Measurements from ENCODE around the gene TMEM63C.

Gene TMEM63C, protein sequence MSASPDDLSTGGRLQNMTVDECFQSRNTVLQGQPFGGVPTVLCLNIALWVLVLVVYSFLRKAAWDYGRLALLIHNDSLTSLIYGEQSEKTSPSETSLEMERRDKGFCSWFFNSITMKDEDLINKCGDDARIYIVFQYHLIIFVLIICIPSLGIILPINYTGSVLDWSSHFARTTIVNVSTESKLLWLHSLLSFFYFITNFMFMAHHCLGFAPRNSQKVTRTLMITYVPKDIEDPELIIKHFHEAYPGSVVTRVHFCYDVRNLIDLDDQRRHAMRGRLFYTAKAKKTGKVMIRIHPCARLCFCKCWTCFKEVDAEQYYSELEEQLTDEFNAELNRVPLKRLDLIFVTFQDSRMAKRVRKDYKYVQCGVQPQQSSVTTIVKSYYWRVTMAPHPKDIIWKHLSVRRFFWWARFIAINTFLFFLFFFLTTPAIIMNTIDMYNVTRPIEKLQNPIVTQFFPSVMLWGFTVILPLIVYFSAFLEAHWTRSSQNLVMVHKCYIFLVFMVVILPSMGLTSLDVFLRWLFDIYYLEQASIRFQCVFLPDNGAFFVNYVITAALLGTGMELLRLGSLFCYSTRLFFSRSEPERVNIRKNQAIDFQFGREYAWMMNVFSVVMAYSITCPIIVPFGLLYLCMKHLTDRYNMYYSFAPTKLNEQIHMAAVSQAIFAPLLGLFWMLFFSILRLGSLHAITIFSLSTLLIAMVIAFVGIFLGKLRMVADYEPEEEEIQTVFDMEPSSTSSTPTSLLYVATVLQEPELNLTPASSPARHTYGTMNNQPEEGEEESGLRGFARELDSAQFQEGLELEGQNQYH

DNA sequence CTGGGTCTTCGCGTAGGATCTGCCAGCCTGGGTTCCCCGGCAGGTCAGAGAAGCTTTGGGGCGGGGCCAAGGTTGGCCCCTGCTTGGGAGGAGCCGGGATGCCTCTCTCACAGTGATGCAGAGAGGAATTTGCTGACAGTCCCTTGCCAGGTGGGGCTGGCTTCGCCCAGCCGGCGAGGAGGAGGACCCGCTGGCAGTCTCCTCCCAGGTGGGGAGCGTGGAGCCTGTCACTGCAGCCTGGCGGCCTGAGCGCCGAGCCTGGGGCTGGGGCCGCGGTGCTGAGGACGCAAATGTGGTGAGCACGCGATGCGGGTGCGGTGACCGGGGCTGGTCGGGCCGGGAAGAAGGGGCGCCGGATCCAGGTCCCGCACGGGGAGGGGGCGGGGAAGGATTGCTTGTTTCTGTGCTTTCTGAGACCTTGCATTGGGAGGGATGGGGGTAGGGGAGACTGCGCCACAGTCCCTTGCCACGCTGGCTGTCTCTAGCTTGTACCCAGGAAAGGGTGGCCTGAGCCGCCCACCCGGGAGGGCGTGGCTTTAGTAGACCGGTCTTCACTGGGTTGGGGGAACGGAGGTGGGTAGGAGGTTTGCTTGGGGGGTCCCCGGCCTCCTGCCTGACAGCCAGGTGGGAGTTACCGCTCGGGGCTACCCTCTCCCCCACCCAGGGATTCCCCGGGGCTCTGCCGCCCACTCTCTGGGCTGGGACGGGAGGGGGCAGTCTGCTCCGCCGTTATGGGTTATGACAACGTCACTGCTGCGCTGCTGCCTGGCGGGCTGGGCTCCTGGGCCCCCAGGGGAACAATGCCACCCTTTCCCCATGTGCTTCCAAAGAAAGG lies at the start of gene TMEM63C:
Gene TMEM63C, plus strand, starts transcription at position 196 of the 835 bp plus-strand sequence. CDS start 37,016 bp downstream, outside the sequence.
- TF ChIP-seq POLR2A (IDR thresholded peaks at IDR 0.05; ENCODE audit: low read depth, low read length) = no peak
- DNase-seq (ENCODE audit: insufficient read length, low spot score) = peak; percentile 63
- FAIRE-seq = no peak

DNA sequence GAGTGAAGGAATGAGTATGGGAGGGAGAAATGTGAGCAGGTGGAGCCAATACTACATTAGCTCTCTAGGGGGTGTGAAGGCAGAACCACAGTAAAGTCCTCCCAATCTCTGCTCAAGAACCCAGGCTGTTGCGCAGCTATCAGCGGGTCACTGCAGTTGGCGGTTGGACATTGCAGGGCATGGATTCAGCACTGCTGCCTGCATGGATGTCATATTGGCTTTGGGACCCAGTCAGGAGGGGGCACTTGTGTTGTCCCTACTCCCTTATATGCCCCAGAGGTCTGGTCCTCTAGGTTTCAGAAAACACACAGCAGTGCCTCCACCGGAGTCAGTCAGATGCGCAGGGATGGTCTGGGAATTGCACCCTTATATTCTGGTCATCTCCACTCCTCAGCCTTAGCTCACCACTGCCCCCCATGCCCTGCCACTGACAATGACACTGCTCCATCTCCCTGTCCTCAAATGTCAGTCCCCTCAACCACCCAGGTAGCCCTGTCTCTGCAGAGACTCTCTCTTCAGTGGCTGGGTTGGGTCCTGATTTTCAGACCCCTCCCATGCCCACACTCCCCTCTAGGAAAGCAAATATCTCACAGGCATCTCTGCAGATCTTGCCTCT lies 49.6 kb upstream of the TMEM63C start:
- DNase-seq (ENCODE audit: insufficient read length, low spot score) (no peak), FAIRE-seq (no peak)

DNA sequence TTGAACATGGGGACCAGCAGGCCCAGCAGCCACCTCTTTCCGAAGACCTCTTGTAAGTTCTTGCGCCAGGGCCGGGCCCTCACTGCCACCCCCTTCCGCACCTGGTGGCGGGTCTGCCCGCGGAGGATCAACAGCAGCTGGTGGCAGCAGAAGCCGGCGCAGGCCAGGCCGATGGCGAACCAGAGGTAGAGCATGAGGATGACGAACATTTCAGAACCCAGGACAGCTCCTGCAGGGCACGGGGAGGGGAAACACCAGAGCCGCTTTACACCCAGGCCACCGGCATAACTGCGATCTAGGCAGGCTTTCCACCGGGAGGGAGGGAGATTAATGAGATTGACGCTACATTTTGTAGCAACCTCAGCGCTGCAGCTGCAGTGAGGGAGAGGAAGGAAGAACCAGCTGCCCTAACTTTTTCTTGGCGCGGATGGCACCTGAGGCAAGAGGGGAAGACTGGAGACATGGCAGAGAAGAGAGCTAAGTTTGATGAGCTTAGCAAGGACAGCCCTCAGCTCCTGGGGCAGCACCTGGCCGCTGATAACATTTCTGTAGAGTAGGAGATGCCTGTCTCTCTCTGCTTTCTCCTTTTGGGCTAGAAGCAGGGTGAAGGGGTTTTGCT lies 47.8 kb upstream of the TMEM63C start:
- no peak for DNase-seq (ENCODE audit: insufficient read length, low spot score)
- FAIRE-seq = no peak
- TF ChIP-seq POLR2A (IDR thresholded peaks at IDR 0.05; ENCODE audit: low read depth, low read length) = no peak

More for the DNA sequence above, 49.6 kb upstream of the TMEM63C start:
- no peak for TF ChIP-seq POLR2A (IDR thresholded peaks at IDR 0.05; ENCODE audit: low read depth, low read length)

DNA sequence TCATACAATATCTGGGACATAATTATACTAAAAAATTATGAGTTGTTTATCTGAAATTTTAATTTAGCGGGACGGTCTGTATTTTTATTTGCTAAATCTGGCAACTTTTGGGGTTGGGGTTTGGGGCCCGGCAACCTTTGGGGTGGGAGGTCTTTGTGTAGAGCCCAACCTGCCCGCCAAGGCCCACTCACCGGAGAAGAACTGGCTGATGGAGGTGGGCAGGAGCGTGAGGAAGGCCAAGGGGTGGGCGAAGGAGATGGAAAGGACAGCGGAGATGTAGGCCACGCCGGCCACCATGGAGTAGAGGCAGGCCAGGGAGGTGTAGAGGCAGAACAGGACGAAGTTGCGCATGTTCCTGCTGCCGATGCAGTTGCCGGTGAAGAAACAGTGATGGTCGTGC lies 42.6 kb upstream of the TMEM63C start:
- no peak for DNase-seq (ENCODE audit: insufficient read length, low spot score)
- FAIRE-seq = no peak
- no peak for TF ChIP-seq POLR2A (IDR thresholded peaks at IDR 0.05; ENCODE audit: low read depth, low read length)

DNA sequence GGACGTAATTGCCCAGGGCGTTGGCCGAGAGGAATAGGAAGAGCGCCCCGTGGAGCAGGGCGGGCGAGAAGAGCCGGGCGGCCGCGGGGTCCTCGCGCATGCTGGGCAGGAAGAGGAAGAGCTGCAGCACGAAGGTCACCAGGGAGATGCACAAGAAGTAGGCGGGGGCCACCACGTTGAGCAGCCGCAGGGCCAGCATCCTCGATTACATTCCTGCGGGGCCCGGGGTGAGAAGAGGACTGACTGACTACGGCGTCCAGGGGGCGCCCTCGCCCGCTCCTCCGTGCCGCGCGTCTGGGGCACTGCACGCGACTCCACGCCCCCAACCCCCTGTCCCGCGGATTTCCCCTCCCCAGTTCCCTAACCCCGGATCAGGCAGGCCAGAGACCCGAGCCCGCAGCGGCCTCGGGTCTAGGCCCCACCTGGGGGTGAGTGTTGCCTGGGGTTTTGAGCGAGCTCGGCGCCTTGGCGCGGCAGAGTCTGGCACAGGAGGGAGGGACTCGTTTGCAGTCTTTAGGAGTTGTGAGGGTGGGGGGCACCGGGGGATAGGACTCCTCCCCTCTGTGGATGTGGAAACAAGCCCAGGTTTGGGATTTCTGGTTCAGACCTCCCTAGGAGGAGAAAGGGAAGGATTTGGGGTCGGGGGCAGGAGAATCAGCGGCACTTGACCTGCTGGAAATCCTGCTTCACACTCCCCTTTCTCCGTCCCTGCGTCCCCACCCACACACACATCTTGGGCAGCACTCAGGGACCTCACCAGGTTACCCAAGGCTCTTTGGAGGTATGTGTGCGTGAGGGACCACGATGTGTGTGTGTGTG lies 41.8 kb upstream of the TMEM63C start:
- peak; percentile 46 for DNase-seq (ENCODE audit: insufficient read length, low spot score)
- TF ChIP-seq POLR2A (IDR thresholded peaks at IDR 0.05; ENCODE audit: low read depth, low read length) = no peak
- FAIRE-seq = no peak

DNA sequence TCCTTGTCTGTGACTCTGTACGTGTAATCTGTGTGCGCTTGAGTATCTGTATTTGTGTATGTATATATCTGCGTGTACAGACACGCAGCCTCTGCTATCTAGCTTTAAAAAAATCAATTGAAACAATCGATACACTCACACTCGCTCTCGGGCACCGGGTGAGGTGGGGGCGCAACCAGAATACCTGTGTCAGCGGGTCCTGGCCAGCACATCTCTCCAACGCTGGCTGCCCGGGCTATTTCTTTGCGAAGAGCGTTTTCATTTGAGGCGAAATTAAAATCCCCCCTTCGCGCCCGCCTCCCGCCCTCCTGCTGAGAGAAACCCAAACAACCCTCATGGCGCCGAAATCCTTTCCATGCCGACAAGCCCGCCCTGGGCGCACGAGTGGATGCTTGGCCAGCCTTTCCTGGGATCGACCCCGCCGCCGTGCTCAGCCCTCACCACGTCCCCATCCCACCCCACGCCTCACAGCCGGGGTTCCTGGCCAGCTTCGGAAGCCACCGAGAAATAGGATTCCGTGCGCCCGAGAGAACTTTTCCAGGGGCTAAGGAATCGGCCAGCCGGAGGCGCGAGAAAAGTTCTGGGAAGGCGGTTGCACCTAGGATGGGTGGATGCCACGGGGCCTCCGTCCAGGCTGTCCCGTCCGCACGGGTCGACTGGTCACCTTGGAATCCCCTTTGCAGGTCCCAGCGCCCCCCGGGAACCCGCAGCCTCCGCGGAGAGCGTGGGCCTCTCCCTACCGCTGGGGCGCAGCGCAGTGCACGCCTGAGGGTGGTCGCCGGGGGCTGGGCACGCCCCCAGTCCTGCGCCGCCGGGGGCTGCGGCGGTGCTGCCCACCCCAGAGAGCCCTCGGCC lies 41.0 kb upstream of the TMEM63C start:
- no peak for DNase-seq (ENCODE audit: insufficient read length, low spot score)
- FAIRE-seq = no peak
- TF ChIP-seq POLR2A (IDR thresholded peaks at IDR 0.05; ENCODE audit: low read depth, low read length) = no peak

DNA sequence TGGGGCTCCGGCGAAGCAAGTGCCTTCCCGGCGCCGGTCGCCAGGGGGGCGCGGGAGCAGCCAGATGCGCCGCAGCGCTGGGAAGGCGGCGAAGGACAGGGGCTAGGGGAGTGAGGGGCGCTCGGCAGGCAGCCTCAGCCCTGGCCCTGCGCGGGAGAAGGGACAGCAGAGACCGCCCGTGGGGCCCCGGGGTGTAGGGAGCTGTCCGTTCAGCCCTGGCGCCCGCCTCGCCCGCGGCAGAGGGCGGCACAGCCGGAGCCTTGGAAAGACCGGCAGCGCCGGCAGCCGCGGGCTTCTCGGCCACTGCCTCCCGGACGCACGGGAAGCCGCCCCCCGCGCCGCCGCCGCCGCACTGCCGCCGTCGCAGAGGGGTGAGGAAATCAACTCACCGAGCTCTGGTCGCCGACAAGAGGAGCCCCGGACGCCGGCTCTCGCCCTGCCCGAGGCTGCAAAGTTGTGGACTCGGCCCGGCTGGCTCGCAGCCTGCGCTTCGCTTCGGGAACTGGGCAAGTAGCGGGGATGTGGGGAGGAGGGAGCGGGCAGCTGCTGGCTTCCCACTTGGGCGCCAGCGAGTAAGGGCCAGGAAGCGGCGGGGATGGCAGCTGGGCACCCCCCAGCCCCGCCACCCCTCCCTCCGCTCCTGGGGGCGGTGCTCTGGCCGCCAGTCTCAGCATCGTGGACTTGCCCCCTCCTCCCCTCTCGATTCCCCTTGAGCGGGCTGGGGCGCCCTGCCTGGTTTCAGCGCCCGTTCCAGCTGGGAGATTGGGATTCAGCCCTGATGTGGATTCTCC lies 40.2 kb upstream of the TMEM63C start, which contains the start of gene ZDHHC22:
Gene ZDHHC22, minus strand, starts transcription at position 578 of the 791 bp plus-strand sequence. CDS start 2,053 bp downstream, outside the sequence.
- no peak for TF ChIP-seq POLR2A (IDR thresholded peaks at IDR 0.05; ENCODE audit: low read depth, low read length)
- FAIRE-seq (no peak), DNase-seq (ENCODE audit: insufficient read length, low spot score) (no peak)

DNA sequence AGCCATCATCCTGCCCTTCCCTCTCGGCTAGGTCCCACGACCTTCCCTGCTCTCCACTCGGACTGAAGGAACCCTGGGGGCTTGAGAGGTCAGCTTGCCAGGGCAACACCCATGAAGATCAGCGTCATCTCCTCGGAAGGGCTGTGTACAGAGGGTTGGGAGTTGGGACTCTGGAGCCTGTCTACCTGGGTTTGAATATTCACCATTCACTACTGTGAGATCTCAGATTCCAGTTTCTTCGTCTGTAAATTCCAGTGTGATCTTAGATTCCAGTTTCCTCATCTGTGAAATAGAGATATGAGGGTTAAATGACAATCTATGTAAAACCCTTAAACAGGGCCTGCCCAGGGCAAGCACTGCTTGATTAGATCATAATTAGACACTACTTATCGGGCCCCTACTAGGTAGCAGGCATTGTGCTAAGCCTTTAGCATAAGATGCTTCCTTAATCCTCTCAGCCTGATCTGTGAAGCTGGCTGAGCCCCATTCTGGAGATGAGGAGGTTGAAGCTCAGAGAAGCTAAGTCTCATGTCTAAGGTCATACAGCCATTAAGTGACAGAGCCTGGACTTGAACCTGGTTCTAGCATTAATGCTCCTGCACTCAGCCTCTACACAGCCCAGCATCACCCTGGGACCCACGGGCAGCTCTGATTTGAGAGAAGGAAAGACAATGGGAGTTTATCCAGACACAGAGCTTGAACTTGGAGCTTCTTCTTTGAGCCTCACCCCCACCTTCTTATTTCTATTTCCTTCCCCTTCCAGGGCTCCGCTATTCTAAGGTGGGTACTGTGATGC lies 39.4 kb upstream of the TMEM63C start:
- no peak for DNase-seq (ENCODE audit: insufficient read length, low spot score)
- no peak for TF ChIP-seq POLR2A (IDR thresholded peaks at IDR 0.05; ENCODE audit: low read depth, low read length)
- FAIRE-seq = no peak

DNA sequence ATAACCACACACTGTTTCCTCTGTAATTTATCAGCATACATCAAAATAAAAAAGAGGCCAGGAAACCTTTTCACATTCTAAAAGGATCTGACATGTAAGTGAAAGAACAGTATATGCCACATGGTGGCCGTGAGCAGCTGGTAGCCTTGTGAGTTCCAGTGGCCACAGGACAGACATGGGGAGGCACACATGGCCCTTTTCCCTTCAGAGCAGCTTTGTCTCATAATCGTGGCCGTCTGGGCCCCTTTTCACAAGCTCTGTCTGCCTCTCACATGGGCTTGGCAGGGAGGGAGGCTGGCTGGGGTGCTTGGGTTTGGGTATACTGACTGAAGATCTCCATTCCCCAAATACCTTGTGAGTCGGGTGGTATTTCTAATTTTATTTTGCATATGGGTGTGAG lies 38.5 kb upstream of the TMEM63C start:
- no peak for TF ChIP-seq POLR2A (IDR thresholded peaks at IDR 0.05; ENCODE audit: low read depth, low read length)
- DNase-seq (ENCODE audit: insufficient read length, low spot score) = no peak
- no peak for FAIRE-seq

All from H54 (cell line).